GM03348 (cell line): ENCODE results near the gene CLEC17A.
"Not testable (repeated sequence)": the region's sequence is repeated elsewhere in the genome, so short reads cannot be mapped to it uniquely, and the experiment has no call there.

ENCODE experiments used
- DNase-seq: peaks from one replicate; pipeline ENCODE4 v3.0.0; 2012; ENCODE audit warnings: low spot score

The CLEC17A gene, protein sequence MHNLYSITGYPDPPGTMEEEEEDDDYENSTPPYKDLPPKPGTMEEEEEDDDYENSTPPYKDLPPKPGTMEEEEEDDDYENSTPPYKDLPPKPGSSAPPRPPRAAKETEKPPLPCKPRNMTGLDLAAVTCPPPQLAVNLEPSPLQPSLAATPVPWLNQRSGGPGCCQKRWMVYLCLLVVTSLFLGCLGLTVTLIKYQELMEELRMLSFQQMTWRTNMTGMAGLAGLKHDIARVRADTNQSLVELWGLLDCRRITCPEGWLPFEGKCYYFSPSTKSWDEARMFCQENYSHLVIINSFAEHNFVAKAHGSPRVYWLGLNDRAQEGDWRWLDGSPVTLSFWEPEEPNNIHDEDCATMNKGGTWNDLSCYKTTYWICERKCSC

DNA sequence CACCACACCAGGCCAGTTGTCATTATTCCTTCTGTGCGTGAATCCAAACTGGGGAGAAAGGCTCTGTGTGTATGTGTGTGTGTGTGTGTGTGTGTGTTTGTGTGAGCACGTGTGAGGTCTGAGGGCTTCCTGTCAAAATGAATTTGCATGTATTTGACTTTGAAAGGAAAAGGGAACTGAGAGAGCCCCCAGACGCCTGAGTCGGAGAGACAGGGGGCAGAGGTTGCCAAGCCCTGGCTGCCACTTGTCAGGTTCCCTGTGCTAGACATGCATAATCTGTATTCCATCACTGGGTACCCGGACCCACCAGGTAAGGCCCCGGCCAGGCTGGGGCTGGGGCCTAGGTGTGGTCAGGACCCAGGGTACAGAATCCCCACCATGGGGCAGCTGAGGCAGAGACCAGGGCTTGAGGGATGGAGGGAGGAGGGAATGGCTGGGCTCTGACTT, at the start of gene CLEC17A:
CLEC17A (plus strand) TSS at position 191 of the 447 bp plus-strand sequence; CDS start at position 268, 77 bp downstream.
- DNase-seq = no peak

DNA sequence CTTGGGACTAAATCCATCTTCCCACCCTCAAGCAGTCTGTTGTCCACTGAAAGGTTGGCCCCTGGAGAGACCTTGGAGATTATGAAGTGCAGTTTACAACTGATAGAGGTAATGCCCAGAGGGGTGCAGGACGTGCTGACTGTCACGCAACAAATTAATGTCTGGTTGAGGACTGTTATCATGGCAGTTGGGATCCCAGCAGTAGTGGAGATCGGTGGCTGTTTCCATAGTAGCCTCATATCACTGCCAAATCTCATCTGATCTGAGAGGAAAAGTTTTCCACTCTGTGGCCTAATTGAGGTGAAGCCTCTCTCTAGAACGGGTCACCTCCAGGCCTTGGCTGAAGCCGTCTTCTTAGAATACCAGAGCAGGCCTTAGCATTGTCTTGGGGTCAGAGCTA, 49.4 kb upstream of the CLEC17A start:
- no peak for DNase-seq

DNA sequence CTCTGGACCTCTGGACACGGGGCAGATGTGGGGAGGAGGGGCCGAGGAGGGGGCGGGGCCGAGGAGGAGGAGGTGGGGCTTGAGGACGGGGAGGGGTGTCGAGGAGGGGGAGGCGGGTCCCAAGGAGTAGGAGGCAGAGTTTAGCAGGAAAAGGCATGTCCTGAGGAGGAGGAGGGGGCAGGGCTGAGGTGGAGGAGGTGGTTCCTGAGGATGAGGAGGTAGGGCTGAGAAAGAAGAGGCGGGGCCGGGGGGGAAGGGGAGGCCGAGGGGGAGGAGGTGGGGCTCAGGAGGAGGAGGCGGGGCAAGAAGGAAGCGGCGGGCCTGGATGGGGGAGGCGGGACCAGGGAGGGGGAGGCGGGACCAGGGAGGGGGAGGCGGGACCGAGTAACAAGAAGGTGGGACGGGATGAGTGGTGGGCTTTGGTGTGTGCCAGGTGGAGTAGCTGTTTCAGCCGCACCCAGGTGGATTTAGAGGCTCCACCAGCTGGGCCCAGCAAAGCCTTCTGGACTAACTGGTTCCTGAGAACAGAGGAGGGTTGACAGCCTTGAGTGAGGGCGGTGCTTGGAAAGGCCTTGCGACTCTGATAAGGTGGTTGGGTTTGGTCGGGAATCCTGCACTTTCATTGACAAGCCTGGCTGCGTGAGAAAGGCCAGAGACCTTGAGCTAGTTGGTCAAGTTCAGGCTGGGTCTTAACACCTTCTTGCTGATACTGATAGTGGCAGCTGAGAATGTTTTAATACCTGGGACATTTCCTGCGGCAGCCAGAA, 45.8 kb upstream of the CLEC17A start:
- DNase-seq = peak; percentile 42

DNA sequence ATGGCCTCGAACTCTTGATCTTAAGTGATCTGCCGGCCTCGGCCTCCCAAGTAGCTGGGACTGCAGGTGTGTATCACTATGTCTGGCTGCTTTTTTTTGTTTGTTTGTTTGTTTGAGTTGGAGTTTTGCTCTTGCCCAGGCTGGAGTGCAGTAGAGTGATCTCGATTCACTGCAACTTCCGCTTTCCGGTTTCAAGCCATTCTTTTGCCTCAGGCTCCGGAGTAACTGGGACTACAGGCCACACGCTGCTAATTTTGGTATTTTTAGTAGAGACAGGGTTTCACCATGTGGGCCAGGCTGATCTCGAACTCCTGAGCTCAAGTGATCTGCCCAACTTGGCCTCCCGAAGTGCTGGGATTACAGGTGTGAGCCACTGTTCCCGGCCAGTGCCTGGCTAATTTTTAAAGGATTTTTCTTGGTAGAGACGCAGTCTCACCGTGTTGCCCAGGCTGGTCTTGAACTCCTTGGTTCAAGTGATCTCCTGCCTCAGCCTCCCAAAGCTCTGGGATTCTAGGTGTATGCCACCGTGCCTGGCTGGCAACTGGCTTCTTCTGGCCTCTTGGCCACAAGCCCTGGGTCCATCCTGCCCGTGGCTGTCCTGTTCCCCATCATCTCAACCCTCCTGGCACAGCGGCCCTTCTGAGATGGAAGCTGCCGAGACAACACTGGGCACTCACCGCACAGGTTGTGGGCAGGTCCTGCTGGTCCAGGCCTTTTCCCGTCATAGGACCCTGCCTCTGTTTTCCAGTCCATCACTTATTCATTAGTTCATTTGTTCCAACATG, 42.0 kb upstream of the CLEC17A start:
- no peak for DNase-seq

DNA sequence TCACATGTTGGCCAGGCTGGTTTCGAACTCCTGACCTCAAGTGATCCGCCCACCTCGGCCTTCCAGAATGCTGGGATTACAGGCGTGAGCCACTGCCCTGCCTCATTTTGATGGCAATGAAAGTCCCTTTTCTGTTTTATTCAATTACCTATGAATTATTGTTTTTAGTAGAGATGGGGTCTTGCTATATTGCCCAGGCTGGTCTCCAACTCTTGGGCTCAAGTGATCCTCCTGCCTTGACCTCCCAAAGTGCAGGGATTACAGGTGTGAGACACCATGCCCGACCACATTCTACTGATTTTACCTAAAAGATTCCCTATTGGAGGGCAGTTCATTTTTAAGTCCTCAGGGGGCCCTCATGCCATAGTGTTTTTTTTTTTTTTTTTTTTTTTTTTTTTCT, 40.9 kb upstream of the CLEC17A start:
- DNase-seq = not testable (repeated sequence)

DNA sequence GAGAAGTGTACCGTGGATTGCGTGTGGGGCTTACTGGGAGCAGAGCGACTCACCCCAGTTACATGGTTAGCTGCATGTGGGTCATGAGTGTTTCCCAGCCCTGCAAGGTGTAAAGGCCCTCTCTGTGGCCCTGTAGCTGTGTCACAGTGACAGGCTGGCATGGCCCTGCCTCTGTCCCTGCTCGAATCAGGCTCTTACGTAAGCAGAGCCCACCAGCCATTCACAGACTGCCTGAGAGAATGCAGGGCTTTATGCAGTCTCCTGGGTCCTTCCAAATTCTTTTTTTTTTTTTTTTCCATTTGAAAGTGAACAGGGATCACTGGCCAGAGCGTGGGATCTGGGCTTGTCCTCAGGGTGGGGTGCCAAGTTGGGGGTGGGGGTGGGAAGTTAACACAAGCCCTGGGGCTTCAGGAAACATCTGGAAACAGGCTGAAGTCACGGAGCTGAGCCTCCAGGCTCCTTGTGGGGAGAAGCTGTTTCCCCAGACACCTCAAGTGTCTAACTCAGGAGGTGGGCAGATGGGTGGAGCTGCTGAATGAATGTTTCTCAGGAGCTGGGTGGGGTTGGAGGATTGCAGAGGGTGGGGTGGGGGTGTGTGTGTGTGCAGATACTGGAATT, 40.1 kb upstream of the CLEC17A start:
- peak; percentile 44 for DNase-seq

DNA sequence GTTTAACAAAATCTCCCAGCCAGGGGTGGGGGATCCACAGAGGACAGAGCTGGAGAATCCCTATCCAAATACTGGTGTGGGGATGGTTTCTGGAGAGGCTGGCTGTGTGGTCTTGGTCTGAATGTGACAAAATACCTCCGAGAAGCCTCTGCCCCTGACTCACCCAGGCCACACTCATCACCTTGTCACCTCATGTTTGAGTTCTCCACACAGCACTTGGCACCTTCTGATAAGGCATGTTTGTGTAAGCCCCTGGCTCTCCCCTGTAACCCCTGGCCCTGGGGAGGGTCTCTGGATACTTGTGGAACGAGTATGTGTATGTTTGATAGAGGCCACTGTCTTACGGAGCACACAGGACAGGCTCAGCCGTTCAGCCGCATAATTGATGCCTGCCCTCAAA, 38.8 kb upstream of the CLEC17A start:
- DNase-seq = peak; percentile 2

DNA sequence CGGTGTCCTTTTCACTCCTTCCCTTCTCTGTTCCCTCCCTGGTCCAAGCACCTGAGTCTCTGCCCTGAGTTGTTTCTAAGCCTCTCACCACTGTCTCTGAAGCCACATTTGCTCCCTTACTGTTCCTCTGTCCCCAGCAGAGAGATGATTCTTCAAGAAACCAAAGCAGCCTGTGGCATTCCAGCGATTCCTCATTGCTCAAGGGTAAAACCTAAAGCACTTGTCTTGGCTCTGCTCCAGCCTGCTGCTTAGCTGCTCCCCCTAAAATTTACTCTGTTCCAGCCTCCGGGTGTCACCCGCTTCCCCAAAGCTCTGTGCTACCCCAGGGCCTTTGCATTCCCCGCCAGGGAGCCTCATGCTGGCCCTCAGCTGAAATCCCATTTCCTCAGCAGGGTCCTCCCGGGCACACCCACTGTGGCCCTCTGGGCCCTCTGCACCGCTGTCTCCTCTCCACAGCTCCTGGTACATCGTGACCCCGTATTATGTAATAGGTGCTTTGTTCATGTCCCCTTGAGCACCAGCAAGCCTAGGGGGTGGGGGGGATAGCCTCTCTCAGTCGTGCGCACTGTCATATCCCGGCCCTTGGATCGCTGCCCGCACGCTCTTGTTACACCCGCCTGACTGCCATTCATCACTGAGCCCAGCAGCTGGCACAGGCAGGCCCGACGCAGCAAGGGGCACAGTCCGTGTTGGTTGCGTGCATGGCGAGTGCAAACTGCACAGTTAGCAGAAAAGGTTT, 37.7 kb upstream of the CLEC17A start:
- peak; percentile 8 for DNase-seq

DNA sequence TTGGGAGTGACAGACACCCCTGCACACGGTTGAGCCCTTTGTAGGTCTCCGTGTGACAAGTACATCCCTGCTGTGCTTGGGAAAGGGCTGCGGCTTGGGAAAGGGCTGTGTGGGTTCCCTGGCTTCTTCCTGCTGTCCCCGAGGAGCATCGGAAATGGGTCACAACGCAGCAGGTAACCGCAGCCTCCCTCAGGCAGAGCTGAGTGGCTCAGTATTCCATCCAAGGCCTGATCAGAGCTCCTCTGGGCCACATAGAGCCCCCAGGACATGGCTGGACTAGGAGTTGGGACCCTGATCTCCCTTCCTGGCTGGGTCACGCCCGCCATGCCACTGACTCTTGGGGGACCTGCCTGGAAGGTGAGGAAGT, 37.2 kb upstream of the CLEC17A start:
- DNase-seq = no peak

DNA sequence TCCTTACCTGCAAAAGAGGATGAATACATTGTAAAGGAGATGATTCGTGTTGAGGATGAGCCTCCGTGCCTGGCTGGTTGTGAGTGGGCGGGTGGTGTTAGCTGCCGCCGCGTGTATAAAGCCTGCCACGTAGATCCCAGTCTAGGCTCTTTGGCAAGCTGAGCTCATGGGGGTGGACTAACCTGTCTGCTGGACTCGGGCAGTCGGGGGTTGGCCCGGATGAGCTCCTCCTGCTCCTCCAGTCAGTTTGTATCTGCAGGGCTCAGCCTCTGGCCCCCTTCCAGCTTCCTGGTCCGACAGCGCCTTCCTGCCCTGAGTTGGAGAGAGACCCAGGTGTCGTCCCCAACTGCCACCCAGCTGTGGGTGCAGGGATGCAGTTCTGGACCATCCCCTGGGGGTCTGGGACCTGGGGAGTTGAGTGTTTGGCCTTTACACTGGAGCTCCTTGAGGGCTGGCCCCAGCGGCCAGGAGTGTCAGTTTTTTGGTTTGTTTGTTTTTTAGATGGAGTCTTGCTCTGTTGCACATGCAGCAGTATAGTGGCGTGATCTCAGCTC, 32.6 kb upstream of the CLEC17A start:
- DNase-seq = no peak

DNA sequence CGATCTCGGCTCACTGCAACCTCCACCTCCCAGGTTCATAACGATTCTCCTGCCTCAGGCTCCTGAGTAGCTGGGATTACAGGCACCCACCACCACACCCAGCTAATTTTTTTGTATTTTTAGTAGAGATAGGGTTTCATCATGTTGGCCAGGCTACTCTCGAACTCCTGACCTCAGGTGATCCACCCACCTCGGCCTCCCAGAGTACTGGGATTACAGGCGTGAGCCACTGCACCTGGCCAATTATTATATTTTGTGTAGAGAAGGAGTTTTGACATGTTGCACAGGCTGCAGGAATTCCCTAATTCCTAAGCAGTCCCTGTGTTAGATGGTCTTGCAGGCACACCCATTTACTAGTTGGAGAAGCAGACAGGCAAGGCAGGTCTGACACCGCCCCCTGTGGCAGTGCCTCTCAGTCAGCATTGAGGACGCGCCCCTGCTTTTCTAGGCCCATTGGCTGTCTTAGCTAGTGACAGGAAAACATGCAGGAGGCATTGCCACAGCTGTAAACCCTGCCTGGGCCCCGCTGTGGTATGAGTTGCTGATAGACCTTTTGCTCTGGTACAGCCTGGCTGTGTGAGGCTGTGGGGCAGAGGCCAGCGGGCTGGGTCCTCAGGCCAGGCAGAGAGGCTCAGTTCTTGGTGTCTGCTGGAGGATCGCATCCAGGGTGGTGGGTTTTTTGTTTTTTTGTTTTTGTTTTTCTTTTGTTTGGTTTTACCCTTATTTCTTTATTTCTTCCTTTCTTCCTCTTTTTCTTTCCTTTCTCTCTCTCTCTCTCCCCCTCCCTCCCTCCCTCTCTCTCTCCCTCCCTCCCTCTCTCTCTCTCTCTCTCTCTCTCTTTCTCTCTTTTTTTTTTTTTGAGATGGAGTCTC, 31.5 kb upstream of the CLEC17A start:
- peak; percentile 22 for DNase-seq

DNA sequence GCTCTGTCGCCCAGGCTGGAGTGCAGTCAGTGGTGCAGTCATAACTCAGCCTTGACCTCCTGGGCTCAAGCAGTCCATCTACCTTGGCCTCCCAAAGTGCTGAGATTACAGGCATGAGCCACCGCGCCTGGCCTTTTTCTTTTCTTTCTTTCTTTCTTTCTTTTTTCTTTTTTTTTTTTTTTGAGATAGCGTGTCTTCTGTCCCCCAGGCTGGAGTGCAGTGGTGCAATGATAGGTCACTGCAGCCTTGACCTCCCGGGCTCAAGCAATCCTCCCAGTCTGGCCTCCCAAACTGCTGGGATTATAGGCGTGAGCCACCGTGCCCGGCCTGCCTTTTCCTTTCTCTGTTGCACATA, 30.9 kb upstream of the CLEC17A start:
- DNase-seq = not testable (repeated sequence)

DNA sequence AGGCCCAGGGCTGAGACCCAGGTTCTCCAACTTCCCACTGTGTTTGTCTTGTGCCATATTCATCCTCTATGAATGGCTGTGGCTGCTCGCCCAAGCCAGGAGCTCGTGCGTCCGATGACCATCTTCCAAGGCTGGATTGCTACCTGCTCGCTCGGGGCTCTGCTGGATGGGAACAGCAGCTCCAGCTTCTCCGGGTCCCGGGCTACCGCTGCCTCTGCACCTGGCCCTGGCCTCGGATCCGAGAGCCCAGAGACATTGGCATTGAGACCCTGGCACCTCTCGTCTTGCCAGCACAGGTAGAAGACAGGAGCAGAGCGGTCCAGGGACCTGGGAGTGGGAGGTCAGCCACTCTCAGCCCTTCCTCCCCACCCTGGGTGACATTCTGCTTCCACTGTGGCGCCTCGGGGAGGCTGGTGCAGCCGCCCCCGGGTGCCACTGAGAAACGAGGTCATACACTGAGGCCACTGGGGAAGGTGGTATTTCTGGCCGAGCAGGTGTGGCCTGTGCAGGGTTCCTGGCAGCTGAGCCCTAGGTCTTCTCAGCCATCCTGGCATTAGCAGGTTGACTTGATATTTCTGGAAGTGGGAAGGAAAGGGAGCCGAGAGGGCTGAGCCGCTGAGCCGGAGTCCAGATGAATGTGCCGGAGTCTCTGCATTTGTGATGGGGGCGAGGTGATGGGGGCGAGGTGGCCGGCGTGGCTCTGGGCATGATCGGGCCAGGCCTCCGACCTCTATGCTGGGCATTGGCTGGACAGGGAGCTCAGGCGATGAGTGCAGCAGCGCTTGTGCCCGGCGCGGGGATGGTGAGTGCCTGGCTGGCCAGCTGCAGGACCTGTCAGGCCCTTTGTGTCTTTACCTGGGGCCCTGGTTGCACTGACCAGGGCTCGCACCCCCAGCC, 29.6 kb upstream of the CLEC17A start:
- no peak for DNase-seq

DNA sequence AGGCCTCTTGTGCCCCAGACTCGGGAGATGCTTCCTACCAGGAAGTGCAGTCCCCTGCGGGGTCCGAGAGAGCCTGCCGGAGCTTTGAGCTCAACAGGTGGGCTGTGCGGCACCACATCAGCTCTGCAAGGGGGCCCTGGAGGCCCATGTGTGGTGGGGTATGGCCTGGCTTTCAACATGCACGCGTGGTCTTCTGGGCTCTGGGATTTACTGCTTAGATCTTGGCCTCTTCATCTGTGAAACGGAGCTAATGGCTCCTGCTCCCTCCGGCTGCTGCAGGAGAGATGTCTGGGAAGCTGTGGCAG, 29.0 kb upstream of the CLEC17A start:
- no peak for DNase-seq

DNA sequence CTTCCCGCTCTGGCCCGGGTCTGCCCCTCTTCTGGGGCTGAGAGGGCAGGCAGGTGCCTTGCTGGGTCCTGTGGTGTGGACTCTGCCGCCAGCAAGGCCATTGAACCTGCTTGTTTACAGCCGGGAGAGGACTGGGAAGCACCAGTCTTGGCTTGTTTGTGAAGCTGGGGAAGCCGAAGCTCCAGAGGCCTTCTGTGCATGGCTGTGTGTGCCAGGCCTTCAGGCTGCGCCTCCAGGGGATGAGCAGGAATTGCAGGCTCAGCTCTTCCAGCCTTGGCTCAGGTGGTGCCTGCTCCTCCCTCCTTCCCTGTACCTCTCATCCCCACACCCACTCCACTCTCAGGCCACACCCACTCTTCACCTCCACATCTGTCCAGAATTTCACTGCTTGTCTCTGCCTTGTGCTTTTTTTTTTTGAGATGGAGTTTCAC, 28.5 kb upstream of the CLEC17A start:
- DNase-seq = no peak

DNA sequence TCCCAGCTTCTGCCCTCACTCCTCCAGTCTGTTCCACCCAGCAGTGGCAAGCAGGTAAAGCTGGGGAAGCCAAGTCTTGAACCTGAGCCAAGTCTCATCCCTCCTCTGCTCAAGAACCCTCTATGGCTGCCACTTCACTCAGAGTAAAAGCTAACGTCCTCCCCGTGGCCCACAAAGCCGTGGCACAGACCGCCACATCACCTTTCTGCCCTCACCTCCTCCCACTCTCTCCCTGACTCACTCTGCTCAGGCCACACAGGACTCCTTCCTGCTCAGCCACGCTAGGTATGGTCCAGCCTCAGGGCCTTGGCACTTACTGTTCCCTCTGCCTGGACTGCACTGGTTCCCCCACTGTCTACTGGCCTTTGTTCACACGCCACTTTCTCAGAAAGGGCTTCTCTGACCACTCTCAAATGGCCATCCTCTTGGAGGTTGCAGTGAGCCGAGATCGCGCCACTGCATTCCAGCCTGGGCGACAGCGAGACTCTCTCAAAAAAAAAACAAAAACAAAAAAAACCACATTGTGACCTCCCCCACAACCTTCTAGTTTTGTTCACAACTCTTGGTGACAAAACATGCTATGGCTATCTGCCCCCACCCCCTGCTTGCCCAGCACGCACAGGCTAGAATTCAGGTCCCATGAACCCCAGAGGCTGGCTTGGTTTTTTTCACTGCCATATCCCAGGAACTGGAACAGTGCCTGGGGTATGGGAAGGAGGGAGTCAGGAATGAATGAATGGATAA, 26.8 kb upstream of the CLEC17A start:
- DNase-seq = no peak

DNA sequence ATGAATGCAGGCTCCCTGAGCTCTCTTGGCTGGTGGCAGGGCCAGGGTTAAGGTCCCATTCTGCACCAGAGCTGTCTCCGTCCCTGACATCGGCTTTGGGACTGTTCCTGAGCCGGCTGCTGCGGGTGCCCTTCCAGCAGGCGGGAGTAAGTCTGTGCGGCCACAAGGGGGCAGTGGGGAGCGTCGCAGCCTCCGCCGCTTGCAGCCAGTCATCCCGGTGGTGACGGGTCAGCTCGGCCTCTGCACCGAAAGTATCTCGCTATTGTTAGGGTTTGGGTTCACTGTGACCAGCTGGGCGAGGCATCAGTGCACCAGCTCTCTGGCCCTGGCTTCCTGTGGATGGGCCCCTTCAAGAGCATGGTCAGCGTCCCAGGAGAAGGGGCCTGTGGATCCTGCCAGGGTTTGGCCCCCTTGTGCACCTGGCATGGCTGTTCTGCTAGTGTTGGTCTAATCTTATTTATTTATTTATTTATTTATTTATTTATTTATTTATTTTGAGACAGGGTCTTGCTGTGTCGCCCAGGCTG, 26.2 kb upstream of the CLEC17A start:
- peak; percentile 95 for DNase-seq

DNA sequence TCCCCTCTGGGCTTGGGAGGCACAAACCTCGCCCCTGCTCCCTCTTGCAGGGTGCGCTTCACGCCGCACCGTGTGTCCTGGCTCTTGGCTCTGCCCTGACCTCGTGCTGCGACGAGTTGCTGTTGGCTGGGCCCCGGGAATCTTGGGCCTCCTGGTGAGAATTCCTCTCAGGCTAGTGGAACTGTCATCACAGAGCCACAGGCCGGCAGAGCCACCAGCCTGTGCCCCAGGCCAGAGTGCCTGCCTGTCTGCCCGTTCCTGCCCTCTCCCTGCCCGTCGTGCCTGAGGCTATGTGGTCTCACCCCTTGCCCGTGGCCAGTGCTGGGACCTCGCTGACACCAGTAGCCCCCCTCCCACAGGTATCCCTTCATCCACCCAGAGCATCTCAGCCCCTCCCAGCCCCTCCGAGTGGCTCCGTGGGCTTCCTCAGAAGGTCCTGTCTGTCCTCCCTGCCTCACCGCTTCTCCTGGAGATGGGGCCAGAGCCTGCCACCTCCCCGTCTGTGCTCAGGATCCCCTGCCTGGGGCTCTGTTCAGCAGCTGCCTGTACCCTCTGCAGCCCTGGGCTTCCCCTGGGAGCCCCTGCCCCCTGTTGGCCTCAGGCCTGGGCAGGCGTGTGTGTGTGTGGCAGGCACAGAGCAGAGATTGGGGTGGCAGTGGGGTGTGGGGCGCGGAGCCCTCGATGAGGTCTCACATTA, 24.4 kb upstream of the CLEC17A start:
- no peak for DNase-seq
